Gastrocnemius medialis (tissue), 4 donors: Measurements from ENCODE around the gene DPP9. TPM values are rescaled to one million over a fixed set of nuclear protein-coding genes. Genes with fewer than 3 reads are reported as not detected.

Source experiments
- ATAC-seq, 2 donors: fragments of 150-250 bp; one replicate each; pipeline ENCODE4 v1.9.1; 2016
- DNase-seq, 2 donors: peaks; one replicate each; pipeline ENCODE4 v3.0.0-alpha.2; 2019
- H3K27ac ChIP-seq, 4 donors: fragments of 200-600 bp; sonication (generic); 1 replicate in 1 of 4; 2 replicates in 3 of 4; pipeline ENCODE4 v1.5.1; 2016 to 2018; ENCODE audit warnings: mild to moderate bottlenecking in 2 of 4, moderate library complexity in 1 of 4
- H3K27me3 ChIP-seq, 3 donors: fragments of 200-600 bp; sonication (generic) in 2 of 3; 1 replicate in 1 of 3; 2 replicates in 2 of 3; pipeline versions ENCODE4 v1.5.1 to v1.6.0; 2016 to 2019; ENCODE audit warnings: mild to moderate bottlenecking in 1 of 3, moderate library complexity in 1 of 3
- H3K36me3 ChIP-seq, 2 donors: fragments of 200-600 bp; sonication (generic) in 1 of 2; one replicate each; pipeline ENCODE4 v1.5.1; 2017 to 2018
- H3K4me1 ChIP-seq, 2 donors: fragments of 200-600 bp; sonication (generic) in 1 of 2; one replicate each; pipeline ENCODE4 v1.5.1; 2016 to 2017; ENCODE audit warnings: mild to moderate bottlenecking in 2 of 2
- H3K4me3 ChIP-seq, 4 donors: fragments of 200-600 bp; sonication (generic) in 3 of 4; 1 replicate in 1 of 4; 2 replicates in 3 of 4; pipeline ENCODE4 v1.5.1; 2016 to 2019; ENCODE audit warnings: mild to moderate bottlenecking in 2 of 4
- H3K9me3 ChIP-seq, 3 donors: fragments of 200-600 bp; sonication (generic) in 2 of 3; 1 replicate in 1 of 3; 2 replicates in 2 of 3; pipeline ENCODE4 v1.5.1; 2016 to 2019
- POLR2A ChIP-seq, 2 donors: fragments of 450-650 bp; IDR thresholded peaks; one replicate each; pipeline ENCODE4 v1.6.1; 2017; ENCODE audit warnings: antibody characterized with exemption in 2 of 2, mild to moderate bottlenecking in 2 of 2, moderate library complexity in 2 of 2
- in situ Hi-C, 4 donors: fragments of 200-750 bp; cut with MboI; loops; one replicate each; pipeline versions ENCODE4 v1.15.0 to v1.8.0; 2017; ENCODE audit warnings: low sequenced_read_pairs in 4 of 4
- intact Hi-C: fragments of 100-400 bp; cut with DNase I; formaldehyde crosslinking; loops from one replicate; pipeline ENCODE4 v1.15.1; 2023; ENCODE audit warnings: low total_unique reads
- total RNA-seq, 4 donors: library from RNA; depleted of rRNA; stranded (reverse); fragments of >200 nt; gene quantifications; one replicate each; pipeline versions ENCODE4 v1.1.0 to v1.2.3, GENCODE V29; 2016
- TF ChIP-seq, protein P1 (sequence below), 5 experiments: fragments of 450-650 bp in 3 of 5; fragments of 200-600 bp in 2 of 5; sonication (generic) in 2 of 5; IDR thresholded peaks in 4 of 5; conservative IDR thresholded peaks in 1 of 5; 1 replicate in 4 of 5; 2 replicates in 1 of 5; pipeline ENCODE4 v1.5.1; 2016 to 2019; ENCODE audit warnings: antibody characterized with exemption in 5 of 5, mild to moderate bottlenecking in 3 of 5, moderate library complexity in 3 of 5

DPP9 gene
- total RNA-seq, 4 donors from 2014 or later, result 92.6 to 208 (median 148) TPM

- no peak for ATAC-seq
- TF ChIP-seq POLR2A (IDR thresholded peaks at IDR 0.05), result no peak
- TF ChIP-seq, protein P1, sequence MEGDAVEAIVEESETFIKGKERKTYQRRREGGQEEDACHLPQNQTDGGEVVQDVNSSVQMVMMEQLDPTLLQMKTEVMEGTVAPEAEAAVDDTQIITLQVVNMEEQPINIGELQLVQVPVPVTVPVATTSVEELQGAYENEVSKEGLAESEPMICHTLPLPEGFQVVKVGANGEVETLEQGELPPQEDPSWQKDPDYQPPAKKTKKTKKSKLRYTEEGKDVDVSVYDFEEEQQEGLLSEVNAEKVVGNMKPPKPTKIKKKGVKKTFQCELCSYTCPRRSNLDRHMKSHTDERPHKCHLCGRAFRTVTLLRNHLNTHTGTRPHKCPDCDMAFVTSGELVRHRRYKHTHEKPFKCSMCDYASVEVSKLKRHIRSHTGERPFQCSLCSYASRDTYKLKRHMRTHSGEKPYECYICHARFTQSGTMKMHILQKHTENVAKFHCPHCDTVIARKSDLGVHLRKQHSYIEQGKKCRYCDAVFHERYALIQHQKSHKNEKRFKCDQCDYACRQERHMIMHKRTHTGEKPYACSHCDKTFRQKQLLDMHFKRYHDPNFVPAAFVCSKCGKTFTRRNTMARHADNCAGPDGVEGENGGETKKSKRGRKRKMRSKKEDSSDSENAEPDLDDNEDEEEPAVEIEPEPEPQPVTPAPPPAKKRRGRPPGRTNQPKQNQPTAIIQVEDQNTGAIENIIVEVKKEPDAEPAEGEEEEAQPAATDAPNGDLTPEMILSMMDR (IDR thresholded peaks at IDR 0.05 in 4 of 5, conservative IDR thresholded peaks at IDR 0.05 in 1 of 5), result no peak
- Histone ChIP-seq H3K27ac (no peak overlapping the region), H3K27me3 (no peaks in the 10 kb centered on the region), H3K4me3 (no peak overlapping the region), H3K36me3 (peaks cover 0 to 86% of the 10 kb centered on the region in 2 donors), H3K9me3 (no peaks in the 10 kb centered on the region), H3K4me1 (peaks cover 17 to 20% of the 10 kb centered on the region in 2 donors)
- intact Hi-C loops, result no loop called here
- no peak for DNase-seq
- in situ Hi-C loops, result no loop called here
Measured at GRCh38 chr19:4688587-4688986, 35.1 kb downstream of the DPP9 start.

GRCh38 chr19:4687396-4687795, 36.2 kb downstream of the DPP9 start:
- in situ Hi-C loops (no loop called here), intact Hi-C loops (no loop called here)
- Histone ChIP-seq H3K36me3 (peaks cover 0 to 91% of the 10 kb centered on the region in 2 donors), H3K27me3 (no peaks in the 10 kb centered on the region), H3K4me3 (no peak overlapping the region), H3K27ac (no peak overlapping the region), H3K4me1 (peaks cover 5 to 8% of the 10 kb centered on the region in 2 donors), H3K9me3 (no peaks in the 10 kb centered on the region)
- ATAC-seq, result no peak
- no peak for DNase-seq
- TF ChIP-seq, protein P1 (IDR thresholded peaks at IDR 0.05 in 4 of 5, conservative IDR thresholded peaks at IDR 0.05 in 1 of 5), result no peak
- TF ChIP-seq POLR2A (IDR thresholded peaks at IDR 0.05), result no peak

DNA sequence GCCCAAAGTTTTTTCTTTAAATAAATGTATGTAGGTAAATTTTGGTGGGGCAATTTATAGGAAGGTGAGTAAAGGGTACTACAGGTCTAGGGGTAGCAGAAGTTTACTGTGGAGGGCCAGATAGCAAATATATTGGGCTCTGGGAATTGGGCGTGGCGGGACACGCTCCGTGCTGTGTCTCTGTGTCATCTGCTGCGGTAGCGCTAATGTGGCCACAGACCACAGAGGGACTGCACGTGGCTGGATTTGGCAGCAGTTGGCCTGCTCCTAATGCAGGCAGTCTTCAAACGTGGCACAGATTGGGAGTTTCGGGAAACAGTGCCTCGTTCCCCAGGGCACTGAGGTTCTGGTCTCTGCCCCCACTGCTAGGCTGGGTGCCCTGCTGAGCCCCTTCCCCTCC, 36.9 kb downstream of the DPP9 start:
- Histone ChIP-seq H3K27me3 (no peaks in the 10 kb centered on the region), H3K9me3 (no peaks in the 10 kb centered on the region), H3K4me3 (no peak overlapping the region), H3K36me3 (peaks cover 0 to 90% of the 10 kb centered on the region in 2 donors), H3K4me1 (peaks cover 0 to under 1% of the 10 kb centered on the region in 2 donors), H3K27ac (no peak overlapping the region)
- intact Hi-C loops, result no loop called here
- TF ChIP-seq POLR2A (IDR thresholded peaks at IDR 0.05), result no peak
- TF ChIP-seq, protein P1 (IDR thresholded peaks at IDR 0.05 in 4 of 5, conservative IDR thresholded peaks at IDR 0.05 in 1 of 5), result no peak
- no peak for DNase-seq
- in situ Hi-C loops, result no loop called here
- no peak for ATAC-seq

- intact Hi-C loops (no loop called here), in situ Hi-C loops (no loop called here)
- no peak for TF ChIP-seq POLR2A (IDR thresholded peaks at IDR 0.05)
- TF ChIP-seq, protein P1 (IDR thresholded peaks at IDR 0.05 in 4 of 5, conservative IDR thresholded peaks at IDR 0.05 in 1 of 5), result no peak
- Histone ChIP-seq H3K4me3 (no peak overlapping the region), H3K27me3 (no peaks in the 10 kb centered on the region), H3K36me3 (peaks cover 0 to 90% of the 10 kb centered on the region in 2 donors), H3K27ac (no peak overlapping the region), H3K4me1 (no peaks in the 10 kb centered on the region), H3K9me3 (no peaks in the 10 kb centered on the region)
- DNase-seq (no peak), ATAC-seq (no peak)
Measured at GRCh38 chr19:4684312-4685095, 39.1 kb downstream of the DPP9 start.
